8988T (cell line): ENCODE data around the gene NEK9.
A peak's percentile ranks its signal among the peaks of the same experiment; 100 is the strongest.
"Not testable (repeated sequence)": the region's sequence is repeated elsewhere in the genome, so short reads cannot be mapped to it uniquely, and the experiment has no call there.

Experiments
- DNase-seq: peaks from one replicate; pipeline ENCODE4 v3.0.0; 2011

The NEK9 gene

GRCh38 chr14:75143761-75144527, 17.1 kb upstream of the NEK9 start:
- DNase-seq, result no peak

- DNase-seq, result no peak
Observed at GRCh38 chr14:75142494-75142893, 15.6 kb upstream of the NEK9 start.

- no peak for DNase-seq
Observed at GRCh38 chr14:75141967-75142366, 15.1 kb upstream of the NEK9 start.

- DNase-seq, result no peak
Observed at GRCh38 chr14:75141062-75141461, 14.2 kb upstream of the NEK9 start.

GRCh38 chr14:75140620-75141019, 13.8 kb upstream of the NEK9 start:
- no peak for DNase-seq

GRCh38 chr14:75139185-75139584, 12.3 kb upstream of the NEK9 start:
- DNase-seq, result no peak

- DNase-seq, result no peak
Observed at GRCh38 chr14:75138492-75138891, 11.6 kb upstream of the NEK9 start.

GRCh38 chr14:75134644-75135043, 7.8 kb upstream of the NEK9 start:
- DNase-seq, result no peak

- no peak for DNase-seq
Observed at GRCh38 chr14:75133597-75133996, 6.7 kb upstream of the NEK9 start.

- DNase-seq, result no peak
Observed at GRCh38 chr14:75132382-75133086, 5.7 kb upstream of the NEK9 start.

GRCh38 chr14:75128596-75128990, 1.7 kb upstream of the NEK9 start:
- no peak for DNase-seq

- DNase-seq, result no peak
Observed at GRCh38 chr14:75127903-75128595, 1.2 kb upstream of the NEK9 start.

- not testable (repeated sequence) for DNase-seq
Observed at GRCh38 chr14:75127474-75127820, 599 bp upstream of the NEK9 start.

GRCh38 chr14:75126121-75126544, 715 bp downstream of the NEK9 start:
- no peak for DNase-seq

- no peak for DNase-seq
Observed at GRCh38 chr14:75125617-75126016, 1.2 kb downstream of the NEK9 start.

- DNase-seq, result peak; percentile 63
Observed at GRCh38 chr14:75123991-75124390, 2.9 kb downstream of the NEK9 start.

- no peak for DNase-seq
Observed at GRCh38 chr14:75121552-75121951, 5.3 kb downstream of the NEK9 start.

- no peak for DNase-seq
Observed at GRCh38 chr14:75120541-75121291, 6.1 kb downstream of the NEK9 start.

- no peak for DNase-seq
Observed at GRCh38 chr14:75119056-75119455, 7.8 kb downstream of the NEK9 start.

GRCh38 chr14:75113932-75114539, 12.8 kb downstream of the NEK9 start:
- DNase-seq, result no peak

- DNase-seq, result no peak
Observed at GRCh38 chr14:75109877-75110276, 17.0 kb downstream of the NEK9 start.

GRCh38 chr14:75107186-75107585, 19.7 kb downstream of the NEK9 start:
- no peak for DNase-seq

- no peak for DNase-seq
Observed at GRCh38 chr14:75101491-75101890, 25.4 kb downstream of the NEK9 start.
